Measurements from ENCODE around the gene EREG. TPM values are rescaled to one million over a fixed set of nuclear protein-coding genes. Genes with fewer than 3 reads are reported as not detected.

EREG gene
- total and polyA plus RNA-seq, 9 of the 15 experiments (the other 6 are each of a cell fraction or from before 2014, with no cell fraction given): 0.97 to 7.3 (median 2.5) TPM

DNA sequence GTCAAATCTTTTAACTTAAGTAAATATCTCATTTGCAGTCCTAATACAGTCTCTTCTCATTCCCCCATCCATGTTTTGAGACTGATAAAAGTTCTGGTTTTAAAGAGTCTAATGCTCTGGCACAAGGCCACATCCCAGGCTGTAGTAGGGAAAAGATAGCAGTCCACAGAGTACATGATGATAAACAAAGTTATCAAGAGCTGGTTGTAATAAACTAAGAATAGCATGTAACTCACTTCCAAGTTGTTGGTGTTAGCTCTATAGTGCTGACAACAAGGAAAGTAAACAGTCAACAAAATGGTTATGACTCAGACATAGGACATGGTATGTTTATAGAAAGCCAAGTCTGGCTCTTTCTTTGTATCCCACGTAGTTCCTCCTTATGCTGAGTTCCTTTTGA is 58.2 kb downstream of the EREG start (continued):
- TF ChIP-seq, protein P1, sequence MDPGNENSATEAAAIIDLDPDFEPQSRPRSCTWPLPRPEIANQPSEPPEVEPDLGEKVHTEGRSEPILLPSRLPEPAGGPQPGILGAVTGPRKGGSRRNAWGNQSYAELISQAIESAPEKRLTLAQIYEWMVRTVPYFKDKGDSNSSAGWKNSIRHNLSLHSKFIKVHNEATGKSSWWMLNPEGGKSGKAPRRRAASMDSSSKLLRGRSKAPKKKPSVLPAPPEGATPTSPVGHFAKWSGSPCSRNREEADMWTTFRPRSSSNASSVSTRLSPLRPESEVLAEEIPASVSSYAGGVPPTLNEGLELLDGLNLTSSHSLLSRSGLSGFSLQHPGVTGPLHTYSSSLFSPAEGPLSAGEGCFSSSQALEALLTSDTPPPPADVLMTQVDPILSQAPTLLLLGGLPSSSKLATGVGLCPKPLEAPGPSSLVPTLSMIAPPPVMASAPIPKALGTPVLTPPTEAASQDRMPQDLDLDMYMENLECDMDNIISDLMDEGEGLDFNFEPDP (CRISPR knock-in tag; IDR thresholded peaks at IDR 0.05): no peak
- peak; percentile 99 for TF ChIP-seq FOXJ2 (tag; IDR thresholded peaks at IDR 0.05)
- no peak for TF ChIP-seq CEBPB (tag; IDR thresholded peaks at IDR 0.05)
- peak; percentile 87 for TF ChIP-seq NFIC (IDR thresholded peaks at IDR 0.05)
- TF ChIP-seq MECOM (CRISPR knock-in tag; IDR thresholded peaks at IDR 0.05): no peak
- TF ChIP-seq ZNF146 (CRISPR knock-in tag; IDR thresholded peaks at IDR 0.05; ENCODE audit: unreplicated experiment): no peak
- TF ChIP-seq ZNF76 (CRISPR knock-in tag; IDR thresholded peaks at IDR 0.05; ENCODE audit: borderline replicate concordance): no peak
- TF ChIP-seq NFYB (IDR thresholded peaks at IDR 0.05; ENCODE audit: extremely low read depth, insufficient read length): no peak
- peak; percentile 70; the same call in 1 of the 2 replicates for TF ChIP-seq JUND (IDR thresholded peaks at IDR 0.05; ENCODE audit: borderline replicate concordance, low read depth, low read length)
- peak; percentile 75; the same call in 2 of the 3 replicates for TF ChIP-seq JUND (tag; IDR thresholded peaks at IDR 0.05; ENCODE audit: borderline replicate concordance, low read depth, low read length)
- no peak for TF ChIP-seq IRF2 (CRISPR knock-in tag; IDR thresholded peaks at IDR 0.05)
- TF ChIP-seq CBFA2T3 (IDR thresholded peaks at IDR 0.05): peak; percentile 68
- TF ChIP-seq ELF2 (CRISPR knock-in tag; IDR thresholded peaks at IDR 0.05): no peak
- TF ChIP-seq, protein P2, sequence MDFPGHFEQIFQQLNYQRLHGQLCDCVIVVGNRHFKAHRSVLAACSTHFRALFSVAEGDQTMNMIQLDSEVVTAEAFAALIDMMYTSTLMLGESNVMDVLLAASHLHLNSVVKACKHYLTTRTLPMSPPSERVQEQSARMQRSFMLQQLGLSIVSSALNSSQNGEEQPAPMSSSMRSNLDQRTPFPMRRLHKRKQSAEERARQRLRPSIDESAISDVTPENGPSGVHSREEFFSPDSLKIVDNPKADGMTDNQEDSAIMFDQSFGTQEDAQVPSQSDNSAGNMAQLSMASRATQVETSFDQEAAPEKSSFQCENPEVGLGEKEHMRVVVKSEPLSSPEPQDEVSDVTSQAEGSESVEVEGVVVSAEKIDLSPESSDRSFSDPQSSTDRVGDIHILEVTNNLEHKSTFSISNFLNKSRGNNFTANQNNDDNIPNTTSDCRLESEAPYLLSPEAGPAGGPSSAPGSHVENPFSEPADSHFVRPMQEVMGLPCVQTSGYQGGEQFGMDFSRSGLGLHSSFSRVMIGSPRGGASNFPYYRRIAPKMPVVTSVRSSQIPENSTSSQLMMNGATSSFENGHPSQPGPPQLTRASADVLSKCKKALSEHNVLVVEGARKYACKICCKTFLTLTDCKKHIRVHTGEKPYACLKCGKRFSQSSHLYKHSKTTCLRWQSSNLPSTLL (IDR thresholded peaks at IDR 0.05): no peak
- TF ChIP-seq, protein P3, sequence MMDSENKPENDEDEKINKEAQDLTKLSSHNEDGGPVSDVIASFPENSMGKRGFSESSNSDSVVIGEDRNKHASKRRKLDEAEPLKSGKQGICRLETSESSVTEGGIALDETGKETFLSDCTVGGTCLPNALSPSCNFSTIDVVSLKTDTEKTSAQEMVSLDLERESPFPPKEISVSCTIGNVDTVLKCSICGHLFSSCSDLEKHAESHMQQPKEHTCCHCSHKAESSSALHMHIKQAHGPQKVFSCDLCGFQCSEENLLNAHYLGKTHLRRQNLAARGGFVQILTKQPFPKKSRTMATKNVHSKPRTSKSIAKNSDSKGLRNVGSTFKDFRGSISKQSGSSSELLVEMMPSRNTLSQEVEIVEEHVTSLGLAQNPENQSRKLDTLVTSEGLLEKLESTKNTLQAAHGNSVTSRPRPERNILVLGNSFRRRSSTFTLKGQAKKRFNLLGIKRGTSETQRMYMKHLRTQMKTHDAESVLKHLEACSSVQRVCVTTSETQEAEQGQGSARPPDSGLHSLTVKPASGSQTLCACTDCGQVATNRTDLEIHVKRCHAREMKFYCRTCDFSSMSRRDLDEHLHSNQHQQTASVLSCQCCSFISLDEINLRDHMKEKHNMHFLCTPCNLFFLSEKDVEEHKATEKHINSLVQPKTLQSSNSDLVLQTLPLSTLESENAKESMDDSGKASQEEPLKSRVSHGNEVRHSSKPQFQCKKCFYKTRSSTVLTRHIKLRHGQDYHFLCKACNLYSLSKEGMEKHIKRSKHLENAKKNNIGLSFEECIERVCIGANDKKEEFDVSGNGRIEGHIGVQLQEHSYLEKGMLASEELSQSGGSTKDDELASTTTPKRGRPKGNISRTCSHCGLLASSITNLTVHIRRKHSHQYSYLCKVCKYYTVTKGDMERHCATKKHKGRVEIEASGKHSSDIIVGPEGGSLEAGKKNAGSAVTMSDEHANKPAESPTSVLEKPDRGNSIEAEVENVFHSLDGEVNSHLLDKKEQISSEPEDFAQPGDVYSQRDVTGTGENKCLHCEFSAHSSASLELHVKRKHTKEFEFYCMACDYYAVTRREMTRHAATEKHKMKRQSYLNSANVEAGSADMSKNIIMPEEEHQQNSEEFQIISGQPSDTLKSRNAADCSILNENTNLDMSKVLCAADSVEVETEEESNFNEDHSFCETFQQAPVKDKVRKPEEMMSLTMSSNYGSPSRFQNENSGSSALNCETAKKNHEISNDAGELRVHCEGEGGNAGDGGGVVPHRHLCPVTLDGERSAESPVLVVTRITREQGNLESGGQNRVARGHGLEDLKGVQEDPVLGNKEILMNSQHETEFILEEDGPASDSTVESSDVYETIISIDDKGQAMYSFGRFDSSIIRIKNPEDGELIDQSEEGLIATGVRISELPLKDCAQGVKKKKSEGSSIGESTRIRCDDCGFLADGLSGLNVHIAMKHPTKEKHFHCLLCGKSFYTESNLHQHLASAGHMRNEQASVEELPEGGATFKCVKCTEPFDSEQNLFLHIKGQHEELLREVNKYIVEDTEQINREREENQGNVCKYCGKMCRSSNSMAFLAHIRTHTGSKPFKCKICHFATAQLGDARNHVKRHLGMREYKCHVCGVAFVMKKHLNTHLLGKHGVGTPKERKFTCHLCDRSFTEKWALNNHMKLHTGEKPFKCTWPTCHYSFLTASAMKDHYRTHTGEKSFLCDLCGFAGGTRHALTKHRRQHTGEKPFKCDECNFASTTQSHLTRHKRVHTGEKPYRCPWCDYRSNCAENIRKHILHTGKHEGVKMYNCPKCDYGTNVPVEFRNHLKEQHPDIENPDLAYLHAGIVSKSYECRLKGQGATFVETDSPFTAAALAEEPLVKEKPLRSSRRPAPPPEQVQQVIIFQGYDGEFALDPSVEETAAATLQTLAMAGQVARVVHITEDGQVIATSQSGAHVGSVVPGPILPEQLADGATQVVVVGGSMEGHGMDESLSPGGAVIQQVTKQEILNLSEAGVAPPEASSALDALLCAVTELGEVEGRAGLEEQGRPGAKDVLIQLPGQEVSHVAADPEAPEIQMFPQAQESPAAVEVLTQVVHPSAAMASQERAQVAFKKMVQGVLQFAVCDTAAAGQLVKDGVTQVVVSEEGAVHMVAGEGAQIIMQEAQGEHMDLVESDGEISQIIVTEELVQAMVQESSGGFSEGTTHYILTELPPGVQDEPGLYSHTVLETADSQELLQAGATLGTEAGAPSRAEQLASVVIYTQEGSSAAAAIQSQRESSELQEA (IDR thresholded peaks at IDR 0.05; ENCODE audit: low read depth): no peak

Measured in K562 (cell line).